Measurements from ENCODE around the gene AKIP1. TPM values are rescaled to one million over a fixed set of nuclear protein-coding genes. Genes with fewer than 3 reads are reported as not detected.

AKIP1 gene

GRCh38 chr11:8963569-8964323 is 52.8 kb downstream of the AKIP1 start:
- H2BK5ac ChIP-seq (ENCODE audit: low read length): no peak overlapping the region
- H3K27me3 ChIP-seq (ENCODE audit: insufficient read depth, low read length, poor library complexity): no peaks in the 10 kb centered on the region
- H3K4me1 ChIP-seq (ENCODE audit: control insufficient read depth, low read depth, low read length): no peaks in the 10 kb centered on the region
- no peak overlapping the region for H4K5ac ChIP-seq (ENCODE audit: low read length)
- DNase-seq: peak; percentile 91
- H3K4ac ChIP-seq (ENCODE audit: low read depth, low read length): no peak overlapping the region
- H3K9ac ChIP-seq (ENCODE audit: low read length): peak overlapping the region; percentile 88
- no peak overlapping the region for H2AK5ac ChIP-seq (ENCODE audit: low read length)
- H3K36me3 ChIP-seq (ENCODE audit: control insufficient read depth, insufficient read depth, low read length): no peaks in the 10 kb centered on the region
- peak overlapping the region; percentile 39 for H3K4me2 ChIP-seq (ENCODE audit: low read length)
- peak overlapping the region; percentile 87 for H3K4me3 ChIP-seq (ENCODE audit: low read length)
- H4K8ac ChIP-seq (ENCODE audit: low read depth, low read length): no peak overlapping the region
- peaks cover 4% of the 10 kb centered on the region for H3K79me1 ChIP-seq (ENCODE audit: low read length)
- peaks cover 2% of the 10 kb centered on the region for H3K79me2 ChIP-seq (ENCODE audit: control insufficient read depth, insufficient read depth, low read length)
- H3K23ac ChIP-seq (ENCODE audit: low read length): no peak overlapping the region
- no peak overlapping the region for H2BK15ac ChIP-seq (replicated peaks; ENCODE audit: low read depth)
- H2BK120ac ChIP-seq (ENCODE audit: low read depth, low read length): no peak overlapping the region
- no peak overlapping the region for H3K18ac ChIP-seq (ENCODE audit: low read length)
- peak overlapping the region; percentile 97 for H3K56ac ChIP-seq (ENCODE audit: low read length)
- peak overlapping the region; percentile 55 for H3K27ac ChIP-seq (ENCODE audit: low read depth, low read length)
- no CpG with 5 or more reads among the region's 39 CpGs for WGBS (ENCODE audit: extremely low coverage, insufficient coverage, low lambda C conversion rate)

DNA sequence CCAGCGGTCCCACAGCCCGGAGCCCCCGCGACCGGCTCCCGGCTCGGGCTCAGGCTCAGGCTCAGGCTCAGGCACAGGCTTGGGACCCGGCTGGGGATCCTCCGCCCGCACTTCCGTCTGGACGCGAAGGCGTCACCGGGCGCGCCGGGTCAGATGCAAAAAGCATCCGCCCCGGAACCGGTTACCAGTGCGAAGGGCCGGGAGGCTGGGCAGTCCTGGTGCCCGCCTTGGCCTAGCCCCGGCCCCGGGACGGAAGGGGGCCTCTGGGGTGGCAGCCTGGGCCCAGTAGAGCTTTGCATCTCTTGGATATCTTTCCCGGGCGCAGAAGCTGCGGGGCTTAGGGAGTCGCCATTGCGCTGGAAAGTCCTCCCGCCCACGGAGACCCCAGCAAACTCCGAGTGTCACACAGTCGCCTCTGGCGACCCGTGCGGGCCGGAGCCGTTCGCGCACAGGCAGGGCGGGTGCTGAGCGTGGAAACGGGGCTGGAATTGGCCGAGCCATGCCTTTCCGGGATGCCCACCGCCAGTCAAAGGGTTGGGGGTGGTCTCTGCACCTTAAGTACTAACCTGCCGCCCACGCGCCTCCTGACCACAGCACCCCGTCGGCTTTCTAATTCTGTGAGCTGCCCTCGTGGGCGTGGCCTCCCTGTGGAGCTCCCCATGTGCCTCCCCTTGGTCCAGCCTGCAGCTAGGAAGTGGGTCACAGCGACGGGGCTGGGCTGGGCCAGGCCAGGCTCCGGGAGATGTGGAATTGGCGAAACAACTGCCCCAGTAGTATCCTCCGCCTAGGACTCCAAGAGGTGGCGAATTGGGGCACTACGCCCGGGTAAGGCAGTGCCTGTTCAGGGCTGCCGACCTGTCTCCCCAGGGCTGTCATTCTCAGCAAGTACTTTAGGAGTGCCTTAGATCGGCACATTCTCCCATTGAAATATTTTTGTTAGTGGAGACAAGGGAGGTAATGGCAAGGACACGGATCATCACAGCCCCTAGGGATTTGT is 53.6 kb downstream of the AKIP1 start, which contains the start of gene TMEM9B:
TSS of gene TMEM9B (minus strand) at position 119 of the 997 bp plus-strand sequence. CDS start 129 bp downstream, outside the sequence.
- Histone ChIP-seq H3K79me2 (ENCODE audit: control insufficient read depth, insufficient read depth, low read length) (peaks cover 2% of the 10 kb centered on the region), H2BK120ac (ENCODE audit: low read depth, low read length) (no peak within 1 kb of the TSS), H3K36me3 (ENCODE audit: control insufficient read depth, insufficient read depth, low read length) (no peaks in the 10 kb centered on the region), H2AK5ac (ENCODE audit: low read length) (no peak within 1 kb of the TSS), H3K56ac (ENCODE audit: low read length) (peak within 1 kb of the TSS; percentile 97), H4K5ac (ENCODE audit: low read length) (no peak within 1 kb of the TSS), H4K8ac (ENCODE audit: low read depth, low read length) (no peak within 1 kb of the TSS), H3K9ac (ENCODE audit: low read length) (peak within 1 kb of the TSS; percentile 88), H3K4me3 (ENCODE audit: low read length) (peak within 1 kb of the TSS; percentile 87), H3K27ac (ENCODE audit: low read depth, low read length) (peak within 1 kb of the TSS; percentile 57), H3K79me1 (ENCODE audit: low read length) (peaks cover 2% of the 10 kb centered on the region), H3K4ac (ENCODE audit: low read depth, low read length) (peak within 1 kb of the TSS; percentile 1), H3K18ac (ENCODE audit: low read length) (peak within 1 kb of the TSS; percentile 24), H3K4me1 (ENCODE audit: control insufficient read depth, low read depth, low read length) (no peaks in the 10 kb centered on the region), H2BK15ac (replicated peaks; ENCODE audit: low read depth) (no peak within 1 kb of the TSS), H3K23ac (ENCODE audit: low read length) (no peak within 1 kb of the TSS), H3K4me2 (ENCODE audit: low read length) (peak within 1 kb of the TSS; percentile 90), H3K27me3 (ENCODE audit: insufficient read depth, low read length, poor library complexity) (no peaks in the 10 kb centered on the region), H2BK5ac (ENCODE audit: low read length) (peak within 1 kb of the TSS; percentile 47)
- WGBS (ENCODE audit: extremely low coverage, insufficient coverage, low lambda C conversion rate): no CpG with 5 or more reads among the region's 67 CpGs
- DNase-seq: peak; percentile 94

GRCh38 chr11:8967184-8967583 is 56.2 kb downstream of the AKIP1 start:
- Histone ChIP-seq H3K79me2 (ENCODE audit: control insufficient read depth, insufficient read depth, low read length) (peaks cover 2% of the 10 kb centered on the region), H3K9ac (ENCODE audit: low read length) (no peak overlapping the region), H3K27me3 (ENCODE audit: insufficient read depth, low read length, poor library complexity) (no peaks in the 10 kb centered on the region), H2BK120ac (ENCODE audit: low read depth, low read length) (no peak overlapping the region), H3K79me1 (ENCODE audit: low read length) (peaks cover 2% of the 10 kb centered on the region), H3K4me2 (ENCODE audit: low read length) (no peak overlapping the region), H3K4me1 (ENCODE audit: control insufficient read depth, low read depth, low read length) (no peaks in the 10 kb centered on the region), H3K27ac (ENCODE audit: low read depth, low read length) (no peak overlapping the region), H2AK5ac (ENCODE audit: low read length) (no peak overlapping the region), H3K4me3 (ENCODE audit: low read length) (no peak overlapping the region), H4K5ac (ENCODE audit: low read length) (no peak overlapping the region), H3K56ac (ENCODE audit: low read length) (no peak overlapping the region), H2BK15ac (replicated peaks; ENCODE audit: low read depth) (no peak overlapping the region), H3K18ac (ENCODE audit: low read length) (no peak overlapping the region), H2BK5ac (ENCODE audit: low read length) (no peak overlapping the region), H3K36me3 (ENCODE audit: control insufficient read depth, insufficient read depth, low read length) (no peaks in the 10 kb centered on the region), H3K4ac (ENCODE audit: low read depth, low read length) (no peak overlapping the region), H3K23ac (ENCODE audit: low read length) (no peak overlapping the region), H4K8ac (ENCODE audit: low read depth, low read length) (no peak overlapping the region)
- no peak for DNase-seq
- no CpG with 5 or more reads among the region's 8 CpGs for WGBS (ENCODE audit: extremely low coverage, insufficient coverage, low lambda C conversion rate)

Small RNA genes within 50 kb of the gene (small RNA-seq; reads per million reads assigned to genes)
- gene RF00019 (ENCODE audit: insufficient read depth): not detected

Data from mesendoderm (in vitro differentiated cells).